GM10248 (cell line): ENCODE results near the gene DNMBP.
"Not testable (repeated sequence)": the region's sequence is repeated elsewhere in the genome, so short reads cannot be mapped to it uniquely, and the experiment has no call there.

Source experiments
- CTCF ChIA-PET: fragments of 300-600 bp; sonication (Branson Sonifier 250); formaldehyde crosslinking; extraction: SDS; loops from one replicate; lab custom pipeline; 2021; ENCODE audit warnings: antibody characterized with exemption; lab: Yijun Ruan, JAX
- POLR2A ChIA-PET: fragments of 350-650 bp; sonication (Branson Sonifier 250); formaldehyde crosslinking; extraction: SDS; loops from one replicate; lab custom pipeline; 2020; ENCODE audit warnings: antibody characterized with exemption; lab: Yijun Ruan, JAX
- DNase-seq: peaks from one replicate; pipeline ENCODE4 v3.0.0; 2012; ENCODE audit errors: extremely low spot score
- CTCF ChIP-seq: IDR thresholded peaks from 2 replicates; pipeline ENCODE4 v1.5.1; 2012; ENCODE audit warnings: mild to moderate bottlenecking, low read depth; ENCODE audit errors: extremely low read depth, missing control alignments, control extremely low read depth

DNMBP gene

GRCh38 chr10:99995713-99996112, 14.0 kb downstream of the DNMBP start:
- CTCF ChIA-PET: interaction anchor here (1.3 to 12.9 kb wide), 7 partner anchors 10 to 150 kb away, joined by 3 to 146 read pairs (median 9); partner anchors contain the start of gene DNMBP
- TF ChIP-seq CTCF: no peak
- POLR2A ChIA-PET: no interaction called here
- no peak for DNase-seq

- TF ChIP-seq CTCF: no peak
- no peak for DNase-seq
- ChIA-PET POLR2A (no interaction called here), CTCF (interaction anchor here (1.3 to 12.9 kb wide), 8 partner anchors 10 to 149 kb away, joined by 3 to 146 read pairs (median 7); partner anchors contain the start of gene DNMBP)
Measured at GRCh38 chr10:99995269-99995668, 14.5 kb downstream of the DNMBP start.

- ChIA-PET CTCF (interaction anchor here (1.0 to 12.9 kb wide), 11 partner anchors 9 to 149 kb away, joined by 3 to 146 read pairs (median 4); partner anchors contain the start of gene DNMBP), POLR2A (no interaction called here)
- TF ChIP-seq CTCF: no peak
- DNase-seq: no peak
Measured at GRCh38 chr10:99994801-99995200, 14.9 kb downstream of the DNMBP start.

- TF ChIP-seq CTCF: no peak
- CTCF ChIA-PET: interaction anchor here (0.9 to 12.9 kb wide), 13 partner anchors 9 to 148 kb away, joined by 3 to 146 read pairs (median 5); partner anchors contain the start of gene DNMBP
- POLR2A ChIA-PET: no interaction called here
- peak; percentile 76 for DNase-seq
Measured at GRCh38 chr10:99993701-99994689, 15.8 kb downstream of the DNMBP start.

GRCh38 chr10:99985637-99986036, 24.1 kb downstream of the DNMBP start:
- ChIA-PET CTCF (interaction anchor here (0.8 to 15.0 kb wide), 6 partner anchors 9 to 253 kb away, joined by 3 to 162 read pairs (median 8); partner anchors contain the start of genes COX15, CUTC and DNMBP), POLR2A (interaction anchor here (0.7 kb wide), 1 partner anchor 35 kb away, joined by 7 read pairs; no protein-coding TSS in a partner anchor)
- DNase-seq: not testable (repeated sequence)

GRCh38 chr10:99984211-99985034, 25.3 kb downstream of the DNMBP start:
- ChIA-PET CTCF (interaction anchor here (0.8 to 15.0 kb wide), 8 partner anchors 8 to 139 kb away, joined by 5 to 162 read pairs (median 8); partner anchors contain the start of gene DNMBP), POLR2A (no interaction called here)
- TF ChIP-seq CTCF: no peak
- peak; percentile 45 for DNase-seq
